DOHH2 (cell line): ENCODE measurements around the gene SCAPER.

ENCODE experiments used
- H3F3A ChIP-seq: fragments of 200-600 bp; sonication (generic), shearing (Covaris generic); 2 replicates; pipeline ENCODE4 v1.6.0; 2016; ENCODE audit warnings: antibody characterized with exemption, mild to moderate bottlenecking; ENCODE audit not compliant: control insufficient read depth, insufficient read depth
- H3K27ac ChIP-seq: fragments of 200-600 bp; sonication (generic); 2 replicates; pipeline ENCODE4 v1.5.1; 2014; ENCODE audit warnings: low read depth, mild to moderate bottlenecking, low read length, moderate library complexity
- H3K27me3 ChIP-seq: fragments of 200-600 bp; sonication (generic); 2 replicates; pipeline ENCODE4 v1.6.1; 2014; ENCODE audit warnings: mild to moderate bottlenecking, low read length, mixed read lengths; ENCODE audit not compliant: control insufficient read depth
- H3K36me3 ChIP-seq: fragments of 200-600 bp; sonication (generic); 2 replicates; pipeline ENCODE4 v1.6.1; 2014; ENCODE audit warnings: mild to moderate bottlenecking, low read length, moderate library complexity, mixed read lengths; ENCODE audit not compliant: control insufficient read depth
- H3K4me1 ChIP-seq: fragments of 200-600 bp; sonication (generic); 2 replicates; pipeline ENCODE4 v1.6.1; 2014; ENCODE audit warnings: mild to moderate bottlenecking, low read length, mixed read lengths; ENCODE audit not compliant: control insufficient read depth
- H3K4me2 ChIP-seq: fragments of 200-600 bp; sonication (generic); 2 replicates; pipeline ENCODE4 v1.6.0; 2014; ENCODE audit warnings: mild to moderate bottlenecking, low read length, moderate library complexity
- H3K4me3 ChIP-seq: fragments of 200-600 bp; sonication (generic); 2 replicates; pipeline ENCODE4 v1.5.1; 2014; ENCODE audit warnings: mild to moderate bottlenecking, low read length, mixed read lengths
- H3K79me2 ChIP-seq: fragments of 200-600 bp; sonication (generic); 2 replicates; pipeline ENCODE4 v1.6.1; 2014; ENCODE audit warnings: mild to moderate bottlenecking, low read length, mixed read lengths; ENCODE audit not compliant: control insufficient read depth
- H3K9me2 ChIP-seq: fragments of 200-600 bp; sonication (generic); replicated peaks from 2 replicates; pipeline ENCODE4 v1.6.1; 2014; ENCODE audit warnings: mild to moderate bottlenecking, low read length, mixed read lengths; ENCODE audit not compliant: control insufficient read depth
- H3K9me3 ChIP-seq: fragments of 200-600 bp; sonication (generic); 2 replicates; pipeline ENCODE4 v1.6.1; 2014; ENCODE audit warnings: antibody characterized with exemption, low read length, mixed read lengths; ENCODE audit not compliant: control insufficient read depth, insufficient read depth
- H4K20me1 ChIP-seq: fragments of 200-600 bp; sonication (generic); 2 replicates; pipeline ENCODE4 v1.6.0; 2014; ENCODE audit warnings: low read depth, mild to moderate bottlenecking, antibody characterized with exemption, low read length, moderate library complexity; ENCODE audit not compliant: control insufficient read depth, insufficient read depth
- CTCF ChIP-seq: fragments of 200-600 bp; sonication (generic); IDR thresholded peaks from one replicate; pipeline ENCODE4 v1.5.1; 2014; ENCODE audit warnings: antibody characterized with exemption, mild to moderate bottlenecking, low read depth, low read length; ENCODE audit not compliant: poor library complexity, severe bottlenecking
- EZH2phosphoT487 ChIP-seq: fragments of 200-600 bp; sonication (generic); IDR thresholded peaks from 2 replicates; pipeline ENCODE4 v1.6.1; 2017; ENCODE audit warnings: borderline replicate concordance, mild to moderate bottlenecking, antibody characterized with exemption, low read length, moderate library complexity, mixed read lengths

SCAPER gene

DNA sequence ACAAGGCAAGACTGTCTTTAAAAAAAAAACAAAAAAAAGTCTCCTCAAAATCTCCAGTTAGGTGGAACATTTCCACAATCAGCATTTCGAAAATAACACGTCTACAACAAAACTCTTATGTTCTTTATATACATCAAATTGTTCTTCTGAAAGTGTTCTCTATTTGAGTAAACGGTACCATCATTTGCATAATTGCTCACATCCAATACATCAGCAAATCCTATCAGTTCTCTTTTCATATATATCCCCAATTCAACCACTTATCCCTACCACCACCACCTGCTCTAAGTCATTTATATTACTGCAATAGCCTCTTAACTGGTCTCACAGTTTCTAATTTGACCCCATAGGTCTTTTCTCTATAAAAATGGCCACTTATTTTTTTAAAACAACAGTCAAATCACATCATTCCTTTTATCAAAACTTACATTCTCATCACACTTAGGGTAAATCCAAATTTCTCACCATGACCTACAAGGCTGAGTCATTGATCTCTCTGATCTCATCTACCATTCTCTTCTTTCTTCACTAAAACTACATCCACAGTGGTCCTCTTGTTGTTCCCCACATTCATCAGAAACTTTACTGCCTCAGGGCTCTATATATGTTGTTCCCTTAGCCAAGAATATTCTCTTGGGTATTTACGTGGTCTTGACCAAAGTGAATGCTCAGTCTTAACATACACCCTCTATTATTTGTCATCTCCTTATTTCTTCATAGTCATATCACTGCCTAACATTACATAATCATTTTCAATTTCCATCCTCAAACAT is 237.0 kb downstream of the SCAPER start:
- no peaks in the 10 kb centered on the region for H3K27me3 ChIP-seq
- peaks cover 10% of the 10 kb centered on the region for H3K4me1 ChIP-seq
- H3K27ac ChIP-seq, result no peak overlapping the region
- no peak overlapping the region for H3K4me3 ChIP-seq
- no peaks in the 10 kb centered on the region for H3K36me3 ChIP-seq
- no peaks in the 10 kb centered on the region for H3F3A ChIP-seq
- no peak overlapping the region for H3K4me2 ChIP-seq
- H4K20me1 ChIP-seq, result no peaks in the 10 kb centered on the region
- H3K9me2 ChIP-seq, result no peaks in the 10 kb centered on the region
- H3K9me3 ChIP-seq, result no peaks in the 10 kb centered on the region
- TF ChIP-seq CTCF, result no peak
- TF ChIP-seq EZH2phosphoT487, result no peak
- H3K79me2 ChIP-seq, result no peaks in the 10 kb centered on the region

DNA sequence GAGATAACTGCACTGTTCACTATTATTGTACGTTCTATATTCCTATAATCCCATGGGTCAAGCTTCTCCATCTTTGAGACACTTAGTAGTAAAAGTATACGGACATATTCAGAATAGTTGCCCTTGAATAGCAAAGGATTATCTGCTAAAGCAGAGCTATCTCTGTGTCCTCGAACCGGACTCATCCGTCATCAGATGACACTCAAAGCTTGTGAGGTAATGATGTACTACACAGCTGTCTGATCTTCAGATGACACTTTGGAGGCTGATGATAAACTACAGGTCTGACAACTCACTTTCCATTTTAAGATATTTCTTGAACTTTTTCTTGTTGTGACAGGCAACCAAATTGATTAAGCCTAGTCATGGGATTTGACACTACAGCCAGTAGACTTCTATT is 240.2 kb downstream of the SCAPER start:
- H3K36me3 ChIP-seq, result no peaks in the 10 kb centered on the region
- H3F3A ChIP-seq, result no peaks in the 10 kb centered on the region
- H3K4me2 ChIP-seq, result no peak overlapping the region
- no peak overlapping the region for H3K4me3 ChIP-seq
- no peaks in the 10 kb centered on the region for H3K9me3 ChIP-seq
- H3K79me2 ChIP-seq, result no peaks in the 10 kb centered on the region
- no peaks in the 10 kb centered on the region for H3K9me2 ChIP-seq
- H3K4me1 ChIP-seq, result peaks cover 12% of the 10 kb centered on the region
- H3K27me3 ChIP-seq, result no peaks in the 10 kb centered on the region
- no peaks in the 10 kb centered on the region for H4K20me1 ChIP-seq
- H3K27ac ChIP-seq, result no peak overlapping the region
- TF ChIP-seq CTCF (no peak), EZH2phosphoT487 (no peak)

DNA sequence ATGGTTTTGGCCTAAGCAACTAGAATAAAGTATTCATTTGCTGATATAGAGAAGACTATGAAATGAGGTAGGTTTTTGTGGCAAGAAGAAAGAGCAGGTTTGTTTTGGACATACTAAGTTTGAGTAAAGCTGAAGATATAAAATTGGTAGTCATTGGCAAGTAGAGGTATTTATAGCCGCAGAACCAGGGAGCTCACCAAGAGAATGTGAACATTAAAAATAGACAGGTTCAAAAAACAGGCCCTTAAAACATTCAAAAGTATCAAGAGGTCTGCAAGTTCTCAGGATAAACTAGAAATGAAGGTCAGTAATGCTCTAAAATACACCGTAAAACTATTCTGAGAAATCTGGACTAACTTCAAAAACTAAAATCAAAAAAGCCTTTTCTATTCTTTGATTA is 240.7 kb downstream of the SCAPER start:
- no peaks in the 10 kb centered on the region for H3K27me3 ChIP-seq
- H3K9me3 ChIP-seq, result no peaks in the 10 kb centered on the region
- H3F3A ChIP-seq, result no peaks in the 10 kb centered on the region
- no peak overlapping the region for H3K4me3 ChIP-seq
- H4K20me1 ChIP-seq, result no peaks in the 10 kb centered on the region
- no peaks in the 10 kb centered on the region for H3K9me2 ChIP-seq
- no peak for TF ChIP-seq EZH2phosphoT487
- no peak overlapping the region for H3K4me2 ChIP-seq
- no peaks in the 10 kb centered on the region for H3K79me2 ChIP-seq
- no peaks in the 10 kb centered on the region for H3K36me3 ChIP-seq
- H3K4me1 ChIP-seq, result peaks cover 12% of the 10 kb centered on the region
- no peak overlapping the region for H3K27ac ChIP-seq

DNA sequence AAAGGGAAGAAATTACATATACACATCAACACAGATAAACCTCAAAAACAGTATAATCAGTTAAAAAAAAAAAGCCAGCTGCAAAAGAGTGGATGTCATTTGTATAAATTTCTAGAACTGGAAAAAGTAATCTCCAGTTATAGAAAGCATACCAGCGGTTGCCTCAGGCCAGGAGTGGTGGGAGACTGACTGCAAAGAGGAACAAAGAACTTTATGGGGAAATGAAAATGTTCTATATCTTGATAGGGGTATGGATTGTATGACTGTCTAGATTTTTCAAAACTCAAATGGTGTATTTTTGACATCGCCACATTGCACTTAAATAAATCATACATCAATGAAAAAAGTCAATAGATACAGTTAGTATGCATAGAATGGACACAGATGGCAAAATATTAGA is 241.6 kb downstream of the SCAPER start:
- no peak overlapping the region for H3K4me3 ChIP-seq
- H3K79me2 ChIP-seq, result no peaks in the 10 kb centered on the region
- no peaks in the 10 kb centered on the region for H3K27me3 ChIP-seq
- H3K36me3 ChIP-seq, result no peaks in the 10 kb centered on the region
- H3K27ac ChIP-seq, result no peak overlapping the region
- H3K9me3 ChIP-seq, result no peaks in the 10 kb centered on the region
- peaks cover 12% of the 10 kb centered on the region for H3K4me1 ChIP-seq
- H3K4me2 ChIP-seq, result no peak overlapping the region; the same call in 1 of the 2 replicates
- no peaks in the 10 kb centered on the region for H3K9me2 ChIP-seq
- TF ChIP-seq CTCF, result no peak
- no peak for TF ChIP-seq EZH2phosphoT487
- H3F3A ChIP-seq, result no peaks in the 10 kb centered on the region
- H4K20me1 ChIP-seq, result no peaks in the 10 kb centered on the region
